HuH-7.5 (cell line): ENCODE results near the gene EMID1.

Experiments
- DNase-seq: peaks from one replicate; pipeline ENCODE4 v3.0.0; 2011; ENCODE audit warnings: low spot score

EMID1 gene

GRCh38 chr22:29205594-29206371, at the start of gene EMID1:
Gene EMID1, plus strand, starts transcription at chr22:29205896. Its CDS starts 143 bp downstream, at chr22:29206039.
- peak; percentile 84 for DNase-seq

GRCh38 chr22:29155966-29156365, 49.7 kb upstream of the EMID1 start:
- no peak for DNase-seq

- no peak for DNase-seq
Measured at GRCh38 chr22:29156507-29156906, 49.2 kb upstream of the EMID1 start.

- no peak for DNase-seq
Measured at GRCh38 chr22:29157759-29158535, 47.7 kb upstream of the EMID1 start.

GRCh38 chr22:29158546-29158945, 47.1 kb upstream of the EMID1 start:
- no peak for DNase-seq

- no peak for DNase-seq
Measured at GRCh38 chr22:29163808-29164207, 41.9 kb upstream of the EMID1 start.

GRCh38 chr22:29165321-29166060, 40.2 kb upstream of the EMID1 start:
- no peak for DNase-seq

- no peak for DNase-seq
Measured at GRCh38 chr22:29166180-29166579, 39.5 kb upstream of the EMID1 start.

- DNase-seq = no peak
Measured at GRCh38 chr22:29167032-29167911, 38.4 kb upstream of the EMID1 start.

- DNase-seq = no peak
Measured at GRCh38 chr22:29171721-29172120, 34.0 kb upstream of the EMID1 start.

GRCh38 chr22:29172216-29172615, 33.5 kb upstream of the EMID1 start:
- no peak for DNase-seq

- DNase-seq = no peak
Measured at GRCh38 chr22:29175312-29175835, 30.3 kb upstream of the EMID1 start.

- no peak for DNase-seq
Measured at GRCh38 chr22:29183971-29184848, 21.5 kb upstream of the EMID1 start.

GRCh38 chr22:29184849-29185490, 20.7 kb upstream of the EMID1 start:
- no peak for DNase-seq

GRCh38 chr22:29186302-29186701, 19.4 kb upstream of the EMID1 start:
- no peak for DNase-seq

GRCh38 chr22:29187831-29188230, 17.9 kb upstream of the EMID1 start:
- no peak for DNase-seq

GRCh38 chr22:29190051-29190450, 15.6 kb upstream of the EMID1 start:
- DNase-seq = no peak

- DNase-seq = no peak
Measured at GRCh38 chr22:29190918-29191317, 14.8 kb upstream of the EMID1 start.

- no peak for DNase-seq
Measured at GRCh38 chr22:29193021-29193420, 12.7 kb upstream of the EMID1 start.

- no peak for DNase-seq
Measured at GRCh38 chr22:29194184-29194583, 11.5 kb upstream of the EMID1 start.
